Suprapubic skin (tissue), 3 donors: ENCODE results near the gene DMRTA1.

Experiments used
- EP300 ChIP-seq: sonication (generic); formaldehyde crosslinking; IDR thresholded peaks from one replicate; pipeline ENCODE4 v1.6.1; 2017; ENCODE audit warnings: antibody characterized with exemption
- TF ChIP-seq, protein P1 (sequence below), 2 donors: fragments of 200-600 bp in 1 of 2; fragments of 450-650 bp in 1 of 2; sonication (generic) in 1 of 2; IDR thresholded peaks; one replicate each; pipeline ENCODE4 v1.5.1; 2016 to 2019; ENCODE audit warnings: antibody characterized with exemption in 2 of 2, mild to moderate bottlenecking in 1 of 2, moderate library complexity in 1 of 2

DNA sequence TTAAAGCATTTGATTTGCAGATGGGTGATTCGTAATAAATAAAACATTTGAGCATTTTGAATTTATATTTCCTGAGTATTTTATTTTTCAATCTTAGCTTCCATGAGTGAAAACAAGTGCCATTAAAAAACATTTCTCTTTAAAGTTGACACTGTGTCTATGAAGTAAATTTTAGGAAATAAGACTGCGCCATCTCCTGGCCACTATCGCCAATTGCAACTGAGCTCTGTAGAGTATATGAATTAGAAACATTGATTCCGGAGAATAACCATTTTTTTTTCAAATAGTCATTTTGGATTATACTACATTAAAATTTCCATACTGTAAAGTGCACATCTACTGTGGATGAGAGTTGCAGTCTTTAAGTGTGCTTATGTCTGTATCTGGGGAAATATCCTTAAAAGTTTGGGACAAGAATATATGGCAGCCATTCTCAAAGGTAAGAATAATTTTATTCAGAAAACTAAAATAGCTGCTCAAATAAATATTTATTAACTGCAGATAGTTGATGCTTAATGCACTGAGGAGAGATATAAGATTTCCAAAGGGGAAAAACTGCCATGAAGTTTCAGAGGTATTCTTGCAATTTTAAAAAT is 5.9 kb downstream of the DMRTA1 start:
- TF ChIP-seq EP300 = no peak
- TF ChIP-seq, protein P1, sequence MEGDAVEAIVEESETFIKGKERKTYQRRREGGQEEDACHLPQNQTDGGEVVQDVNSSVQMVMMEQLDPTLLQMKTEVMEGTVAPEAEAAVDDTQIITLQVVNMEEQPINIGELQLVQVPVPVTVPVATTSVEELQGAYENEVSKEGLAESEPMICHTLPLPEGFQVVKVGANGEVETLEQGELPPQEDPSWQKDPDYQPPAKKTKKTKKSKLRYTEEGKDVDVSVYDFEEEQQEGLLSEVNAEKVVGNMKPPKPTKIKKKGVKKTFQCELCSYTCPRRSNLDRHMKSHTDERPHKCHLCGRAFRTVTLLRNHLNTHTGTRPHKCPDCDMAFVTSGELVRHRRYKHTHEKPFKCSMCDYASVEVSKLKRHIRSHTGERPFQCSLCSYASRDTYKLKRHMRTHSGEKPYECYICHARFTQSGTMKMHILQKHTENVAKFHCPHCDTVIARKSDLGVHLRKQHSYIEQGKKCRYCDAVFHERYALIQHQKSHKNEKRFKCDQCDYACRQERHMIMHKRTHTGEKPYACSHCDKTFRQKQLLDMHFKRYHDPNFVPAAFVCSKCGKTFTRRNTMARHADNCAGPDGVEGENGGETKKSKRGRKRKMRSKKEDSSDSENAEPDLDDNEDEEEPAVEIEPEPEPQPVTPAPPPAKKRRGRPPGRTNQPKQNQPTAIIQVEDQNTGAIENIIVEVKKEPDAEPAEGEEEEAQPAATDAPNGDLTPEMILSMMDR (IDR thresholded peaks at IDR 0.05) = peak; percentile 60 to 66
